PC-3 (cell line): ENCODE measurements around the gene STPG4. TPM values are rescaled to one million over a fixed set of nuclear protein-coding genes. Genes with fewer than 3 reads are reported as not detected.
A peak's percentile ranks its signal among the peaks of the same experiment; 100 is the strongest.

ENCODE experiments used
- ATAC-seq: fragments of 200-7000 bp; cut with Tn5 transposase; 2 replicates; pipeline ENCODE4 v1.9.1; 2020; ENCODE audit warnings: mild to moderate bottlenecking, moderate library complexity
- BruUV-seq: library from RNA; stranded (reverse); fragments of 400-500 nt; replicated peaks from 2 replicates; lab custom pipeline; 2021; lab: Mats Ljungman, UMichigan
- CTCF ChIA-PET: fragments of 300-600 bp; sonication (Branson Sonifier 250); formaldehyde crosslinking; loops from one replicate; lab custom pipeline; 2022; ENCODE audit warnings: antibody characterized with exemption; lab: Charles Lee
- POLR2A ChIA-PET: fragments of 300-600 bp; sonication (Branson Sonifier 250); formaldehyde crosslinking; loops from one replicate; lab custom pipeline; 2022; ENCODE audit warnings: antibody characterized with exemption; ENCODE audit not compliant: unreplicated experiment; lab: Charles Lee
- DNase-seq: peaks from one replicate; pipeline ENCODE4 v3.0.0-alpha.2; 2015
- H2AFZ ChIP-seq: fragments of 300-600 bp; sonication (generic); 2 replicates; pipeline ENCODE4 v1.6.0; 2016; ENCODE audit warnings: antibody characterized with exemption, low read length
- H3F3A ChIP-seq: fragments of 300-600 bp; sonication (generic); one replicate; pipeline ENCODE4 v1.6.0; 2017; ENCODE audit warnings: antibody characterized with exemption, low read length, control low read depth, mild to moderate bottlenecking; ENCODE audit not compliant: unreplicated experiment
- H3K27ac ChIP-seq: fragments of 300-600 bp; sonication (generic); 2 replicates; pipeline ENCODE4 v1.5.1; 2016; ENCODE audit warnings: mild to moderate bottlenecking, low read length
- H3K27me3 ChIP-seq: fragments of 300-600 bp; sonication (generic); 2 replicates; pipeline ENCODE4 v1.6.1; 2016; ENCODE audit warnings: low read length, mixed read lengths
- H3K36me3 ChIP-seq: fragments of 300-600 bp; sonication (generic); 2 replicates; pipeline ENCODE4 v1.6.1; 2016; ENCODE audit warnings: low read depth, mixed run types, low read length, mixed read lengths
- H3K4me1 ChIP-seq: fragments of 300-600 bp; sonication (generic); 2 replicates; pipeline ENCODE4 v1.5.1; 2016; ENCODE audit warnings: low read length; ENCODE audit not compliant: insufficient read depth
- H3K4me2 ChIP-seq: fragments of 300-600 bp; sonication (generic); 2 replicates; pipeline ENCODE4 v1.6.0; 2016; ENCODE audit warnings: low read length
- H3K4me3 ChIP-seq: fragments of 300-600 bp; sonication (generic); 2 replicates; pipeline ENCODE4 v1.5.1; 2016; ENCODE audit warnings: mild to moderate bottlenecking, low read length, mixed read lengths
- H3K79me2 ChIP-seq: fragments of 300-600 bp; sonication (generic); 2 replicates; pipeline ENCODE4 v1.6.1; 2017; ENCODE audit warnings: low read length, mixed read lengths
- H3K9ac ChIP-seq: fragments of 300-600 bp; sonication (generic); 2 replicates; pipeline ENCODE4 v1.6.0; 2016; ENCODE audit warnings: mild to moderate bottlenecking, low read length
- H3K9me2 ChIP-seq: fragments of 300-600 bp; sonication (generic); replicated peaks from 2 replicates; pipeline ENCODE4 v1.6.1; 2016; ENCODE audit warnings: mixed run types, low read length, mixed read lengths
- H3K9me3 ChIP-seq: fragments of 300-600 bp; sonication (generic); 2 replicates; pipeline ENCODE4 v1.6.1; 2016; ENCODE audit warnings: low read length, mixed read lengths
- H4K20me1 ChIP-seq: fragments of 300-600 bp; sonication (generic); 2 replicates; pipeline ENCODE4 v1.6.1; 2016; ENCODE audit warnings: low read length, mixed read lengths
- CTCF ChIP-seq: fragments of 300-600 bp; sonication (generic); conservative IDR thresholded peaks from 2 replicates; pipeline ENCODE4 v1.5.1; 2017; ENCODE audit warnings: antibody characterized with exemption, low read depth, mild to moderate bottlenecking, low read length
- EZH2 ChIP-seq: fragments of 300-600 bp; sonication (generic); IDR thresholded peaks from one replicate; pipeline ENCODE4 v1.6.1; 2017; ENCODE audit warnings: antibody characterized with exemption, mild to moderate bottlenecking, low read length; ENCODE audit not compliant: unreplicated experiment
- EZH2phosphoT487 ChIP-seq: fragments of 300-600 bp; sonication (generic); IDR thresholded peaks from 2 replicates; pipeline ENCODE4 v1.6.1; 2018; ENCODE audit warnings: mild to moderate bottlenecking, antibody characterized with exemption, low read length, borderline replicate concordance
- intact Hi-C: fragments of 100-400 bp; cut with micrococcal nuclease; formaldehyde crosslinking; loops from 2 replicates; pipeline ENCODE4 v1.9.0; 2023
- total RNA-seq: library from RNA; depleted of rRNA; stranded (reverse); fragments of >200 nt; gene quantifications from 2 replicates; pipeline ENCODE4 v1.2.3, GENCODE V29; 2014

STPG4 gene
- total RNA-seq, 1 experiment from 2014 or later = 2.4 TPM

- H3K9me3 ChIP-seq = no peaks in the 10 kb centered on the region
- no peaks in the 10 kb centered on the region for H3K9me2 ChIP-seq
- CTCF ChIA-PET = no interaction called here
- H4K20me1 ChIP-seq = peaks cover 14% of the 10 kb centered on the region
- no peak overlapping the region for H2AFZ ChIP-seq
- no TSS peak for BruUV-seq
- H3K4me3 ChIP-seq = no peak overlapping the region
- H3K27me3 ChIP-seq = no peaks in the 10 kb centered on the region
- POLR2A ChIA-PET = no interaction called here
- ATAC-seq (no peak), DNase-seq (no peak)
- intact Hi-C loops = no loop called here
- no peak for TF ChIP-seq CTCF
- TF ChIP-seq EZH2 = no peak
- no peak for TF ChIP-seq EZH2phosphoT487
- no peaks in the 10 kb centered on the region; the same call in 1 of the 2 replicates for H3K36me3 ChIP-seq
- no peak overlapping the region for H3K9ac ChIP-seq
- no peak overlapping the region for H3K4me2 ChIP-seq
- no peak overlapping the region for H3K27ac ChIP-seq
- peaks cover 20% of the 10 kb centered on the region for H3K79me2 ChIP-seq
- peaks cover 13% of the 10 kb centered on the region for H3K4me1 ChIP-seq
- peaks cover 2% of the 10 kb centered on the region for H3F3A ChIP-seq
Measured at GRCh38 chr2:47179388-47179787, 24.3 kb upstream of the STPG4 start.

- Histone ChIP-seq H3F3A (peaks cover 7% of the 10 kb centered on the region), H3K4me1 (peaks cover 22% of the 10 kb centered on the region), H3K36me3 (peaks cover 7% of the 10 kb centered on the region), H3K4me2 (no peak overlapping the region), H3K9me2 (no peaks in the 10 kb centered on the region), H3K79me2 (peaks cover 31% of the 10 kb centered on the region), H4K20me1 (peaks cover 24% of the 10 kb centered on the region), H3K27me3 (no peaks in the 10 kb centered on the region), H3K9ac (no peak overlapping the region), H3K27ac (no peak overlapping the region), H2AFZ (no peak overlapping the region), H3K9me3 (no peaks in the 10 kb centered on the region), H3K4me3 (no peak overlapping the region)
- ATAC-seq (no peak), DNase-seq (no peak)
- CTCF ChIA-PET = no interaction called here
- TF ChIP-seq EZH2phosphoT487 (no peak), CTCF (no peak), EZH2 (no peak)
- intact Hi-C loops = no loop called here
- no TSS peak for BruUV-seq
- POLR2A ChIA-PET = interaction anchor here (0.6 kb wide), 2 partner anchors 91 to 93 kb away, joined by 3 to 6 read pairs; no protein-coding TSS in a partner anchor
Measured at GRCh38 chr2:47178341-47178740, 23.2 kb upstream of the STPG4 start.

- DNase-seq (peak; percentile 42), ATAC-seq (0 out of 2 replicates have a peak, but pooled peaks have one; percentile 6)
- Histone ChIP-seq H3K9me2 (no peaks in the 10 kb centered on the region), H3K9ac (peak overlapping the region; percentile 99), H3K4me2 (peak overlapping the region; percentile 87), H3K4me1 (peaks cover 34% of the 10 kb centered on the region), H3K36me3 (peaks cover 12% of the 10 kb centered on the region), H2AFZ (peak overlapping the region; percentile 76), H4K20me1 (peaks cover 35% of the 10 kb centered on the region), H3K27ac (peak overlapping the region; percentile 73), H3K9me3 (no peaks in the 10 kb centered on the region), H3K27me3 (no peaks in the 10 kb centered on the region), H3F3A (peaks cover 7% of the 10 kb centered on the region), H3K4me3 (peak overlapping the region; percentile 97), H3K79me2 (peaks cover 43% of the 10 kb centered on the region)
- TSS peak; percentile 75 for BruUV-seq
- intact Hi-C loops = no loop called here
- TF ChIP-seq EZH2 (no peak), EZH2phosphoT487 (no peak), CTCF (no peak)
- ChIA-PET POLR2A (no interaction called here), CTCF (no interaction called here)
Measured at GRCh38 chr2:47177043-47177565, 22.0 kb upstream of the STPG4 start.
